ENCODE measurements around the gene TTLL5.

TTLL5 gene

DNA sequence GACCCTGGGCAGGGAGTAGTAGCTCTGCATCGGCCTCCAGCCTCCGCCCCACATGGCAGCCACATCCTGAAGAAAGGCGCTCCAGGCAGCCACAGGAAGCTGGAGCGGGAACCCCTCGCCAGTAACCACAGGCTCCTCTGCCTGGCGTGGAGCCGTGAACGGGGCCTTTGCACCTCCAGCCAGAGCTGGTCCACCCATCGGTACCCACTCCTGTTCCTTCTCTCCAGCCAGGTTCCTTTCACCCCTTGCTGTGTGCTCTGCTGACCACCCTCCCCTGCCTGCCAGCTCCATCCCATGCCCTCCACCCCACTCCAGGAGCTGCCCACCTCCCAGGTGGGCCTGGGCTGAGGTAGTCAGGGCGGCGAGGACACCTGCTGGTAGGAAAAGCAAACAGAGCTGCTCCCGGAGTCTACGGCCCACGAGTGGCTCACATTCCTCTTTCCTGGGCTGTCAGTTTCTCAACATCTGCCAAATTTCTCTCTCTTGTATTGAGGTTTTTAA is 318.1 kb downstream of the TTLL5 start:
- DNase-seq: no peak

DNA sequence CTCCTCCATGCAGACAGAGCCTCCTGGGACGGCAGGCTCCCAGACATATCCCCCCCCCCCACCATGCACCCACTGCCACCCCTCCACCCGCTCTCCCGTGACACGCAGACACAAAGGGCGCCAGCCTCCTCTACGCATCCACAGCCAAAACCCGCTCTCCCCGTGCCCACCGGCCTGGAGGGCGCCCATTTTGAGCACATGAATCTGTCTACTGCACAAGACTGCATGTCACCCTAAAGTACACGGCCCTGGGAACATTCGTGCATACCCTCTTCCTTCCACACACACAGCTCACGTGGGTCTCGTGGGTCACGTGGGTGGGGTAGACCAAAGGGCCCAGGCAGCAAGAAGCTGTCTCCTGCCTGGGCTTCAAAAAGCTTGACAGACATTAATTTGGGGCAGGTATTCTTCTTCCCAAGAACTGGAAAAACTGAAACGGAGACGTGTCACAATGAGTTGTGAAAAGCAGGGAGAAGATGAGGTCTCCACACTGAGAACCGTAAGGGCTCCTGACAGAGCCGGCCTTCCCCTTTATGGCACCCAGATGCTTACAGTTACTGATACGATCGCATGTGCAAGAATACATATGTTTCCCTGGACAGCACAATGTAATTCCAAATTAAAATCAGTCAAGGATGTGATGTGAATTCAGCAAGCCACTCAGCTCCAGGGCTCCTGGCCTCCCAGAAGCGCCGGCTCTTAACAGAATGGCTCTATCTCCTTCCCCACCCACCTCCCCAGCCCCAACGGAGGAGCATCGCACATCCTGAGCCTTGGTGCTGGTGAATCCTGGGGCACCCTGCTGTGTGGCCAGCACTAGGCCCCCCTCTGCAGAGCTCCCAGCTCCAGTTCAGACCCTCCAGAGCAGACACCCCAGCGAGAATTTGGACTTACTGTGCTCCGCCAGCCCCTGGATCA is 318.9 kb downstream of the TTLL5 start:
- DNase-seq: no peak

DNA sequence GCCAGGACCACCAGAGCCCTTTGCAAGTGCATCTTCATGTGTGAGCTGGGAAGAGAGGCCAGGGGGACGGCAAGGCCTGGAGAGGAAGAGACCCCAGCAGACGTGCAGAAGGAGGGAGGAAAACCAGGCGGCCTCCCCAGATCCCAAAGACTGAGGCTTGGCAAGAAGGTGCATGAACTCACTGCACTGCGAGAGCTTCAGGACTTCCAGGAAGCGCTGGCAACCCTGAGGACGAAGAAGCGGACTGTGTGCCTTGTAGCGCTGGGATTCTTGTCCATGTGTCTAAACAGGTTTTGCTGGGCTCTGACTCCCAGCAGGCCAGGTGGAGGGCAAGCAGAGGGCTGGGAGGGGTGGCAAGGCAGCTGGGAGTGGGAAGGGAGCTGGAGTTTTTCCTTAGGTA is 319.8 kb downstream of the TTLL5 start:
- DNase-seq: no peak

DNA sequence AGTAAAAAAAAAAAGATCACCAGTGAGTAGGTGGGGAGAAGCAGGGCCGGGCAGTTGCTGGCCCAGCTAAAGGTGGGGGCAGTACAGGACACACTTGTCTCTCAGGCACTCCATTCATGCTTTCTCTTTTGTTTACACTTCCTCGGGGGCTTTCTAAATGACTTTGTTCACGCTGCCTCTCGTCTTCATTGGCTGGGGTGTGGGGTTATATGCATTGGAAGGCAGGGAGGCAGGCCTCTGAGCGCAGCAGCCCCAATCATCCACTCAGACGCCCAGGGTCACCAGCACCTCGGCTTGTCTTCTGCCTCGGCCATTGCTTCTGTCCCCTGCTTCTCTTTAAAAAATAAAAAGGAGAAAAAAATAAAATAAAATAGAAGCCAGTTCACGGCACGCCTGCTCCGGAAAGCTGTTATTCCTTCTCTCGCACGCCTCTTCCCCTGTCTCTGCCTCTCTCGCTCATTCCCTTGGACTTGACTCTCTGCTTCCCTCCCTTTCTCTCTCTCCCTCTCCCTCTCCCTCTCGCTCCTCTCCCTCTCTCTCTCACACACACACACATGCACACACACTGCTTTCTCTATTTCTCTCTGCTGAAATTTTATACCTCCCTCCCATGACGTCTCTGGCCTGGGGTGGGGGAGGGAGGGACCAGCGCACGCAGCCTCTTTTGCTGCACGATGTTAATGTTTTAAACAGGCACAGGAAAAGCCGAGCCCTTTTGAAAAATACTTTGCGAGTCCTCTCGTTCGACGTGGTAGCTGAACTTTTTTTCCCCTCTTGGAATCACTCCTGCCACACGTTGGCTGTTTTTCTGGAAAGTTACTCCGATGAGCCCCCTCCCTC is 320.6 kb downstream of the TTLL5 start, which contains the start of gene TGFB3:
TSS of gene TGFB3 (minus strand) at position 570 of the 840 bp plus-strand sequence. CDS start 1,102 bp downstream, outside the sequence.
- DNase-seq: peak; percentile 46

DNA sequence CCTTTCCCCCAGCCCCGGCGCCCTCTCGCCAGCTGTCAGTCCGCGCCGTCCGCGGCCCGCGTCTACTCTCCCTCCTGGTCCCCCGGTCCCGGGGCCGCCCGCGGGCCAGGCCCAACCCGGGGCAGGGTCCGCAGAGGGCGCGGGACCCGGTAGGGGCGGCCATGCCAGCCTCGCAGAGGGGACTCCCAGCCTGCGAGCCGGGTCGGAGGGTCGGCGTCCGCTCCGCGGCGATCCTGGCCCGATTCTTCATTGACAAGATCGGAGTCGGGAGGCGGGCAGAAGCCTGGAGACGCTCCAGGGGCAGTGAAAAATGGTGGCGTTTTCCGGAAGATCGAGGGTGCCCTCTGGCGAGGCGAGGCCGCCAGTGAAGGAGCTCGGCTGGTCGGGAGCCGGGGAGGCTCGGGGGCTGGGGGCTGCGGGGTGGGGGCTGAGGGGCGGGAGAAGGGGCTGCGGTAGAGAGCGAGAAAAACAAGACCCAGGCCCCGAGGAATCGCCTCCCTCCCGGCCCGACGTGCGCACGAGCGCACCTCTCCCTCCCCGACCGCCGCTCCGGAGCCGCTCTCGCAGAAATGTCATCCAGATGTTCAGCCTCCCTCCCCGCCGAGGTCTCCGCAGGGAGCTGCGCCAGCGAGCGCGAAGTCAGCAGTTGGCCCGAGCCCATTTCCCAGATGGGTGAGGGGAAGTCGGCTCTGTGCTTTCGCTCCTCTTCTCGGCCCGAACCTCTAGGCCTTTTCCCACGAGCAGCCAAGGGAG is 321.4 kb downstream of the TTLL5 start:
- peak; percentile 53 for DNase-seq

DNA sequence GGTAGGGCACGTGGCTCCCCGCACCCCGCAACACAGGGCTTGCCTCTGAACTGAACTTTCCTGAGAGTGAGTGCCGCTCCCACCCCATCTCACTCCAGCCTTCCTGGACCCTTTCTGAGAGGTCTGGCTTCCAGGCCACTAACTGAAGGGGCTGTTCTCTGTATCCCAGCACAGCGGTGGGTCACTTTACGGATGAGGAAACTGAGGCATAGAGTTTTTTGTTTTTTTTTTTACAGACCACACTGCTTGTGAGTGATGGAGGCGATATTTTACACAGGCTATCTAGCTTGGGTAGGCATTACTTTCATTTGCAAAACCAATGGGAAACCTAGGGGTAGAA is 321.9 kb downstream of the TTLL5 start:
- no peak for DNase-seq

DNA sequence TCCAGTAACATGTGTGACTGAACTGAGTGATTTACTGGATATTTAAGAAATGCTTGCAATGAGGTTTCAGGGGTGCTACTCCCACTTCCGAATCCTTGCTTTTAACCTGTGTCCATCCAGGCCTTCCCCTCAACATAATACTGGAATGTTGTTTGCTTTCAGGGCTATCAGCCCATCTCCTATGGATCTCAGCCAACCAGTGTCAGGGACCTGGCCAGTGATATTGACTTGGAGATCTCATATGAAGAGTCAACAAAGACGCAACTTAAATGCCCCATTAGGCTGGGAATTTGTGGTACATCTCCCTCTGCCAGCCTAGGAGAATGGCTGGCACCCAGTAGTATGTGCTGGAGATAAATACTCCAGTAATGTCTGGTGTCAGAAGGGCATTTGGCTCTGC is 323.6 kb downstream of the TTLL5 start:
- DNase-seq: no peak

DNA sequence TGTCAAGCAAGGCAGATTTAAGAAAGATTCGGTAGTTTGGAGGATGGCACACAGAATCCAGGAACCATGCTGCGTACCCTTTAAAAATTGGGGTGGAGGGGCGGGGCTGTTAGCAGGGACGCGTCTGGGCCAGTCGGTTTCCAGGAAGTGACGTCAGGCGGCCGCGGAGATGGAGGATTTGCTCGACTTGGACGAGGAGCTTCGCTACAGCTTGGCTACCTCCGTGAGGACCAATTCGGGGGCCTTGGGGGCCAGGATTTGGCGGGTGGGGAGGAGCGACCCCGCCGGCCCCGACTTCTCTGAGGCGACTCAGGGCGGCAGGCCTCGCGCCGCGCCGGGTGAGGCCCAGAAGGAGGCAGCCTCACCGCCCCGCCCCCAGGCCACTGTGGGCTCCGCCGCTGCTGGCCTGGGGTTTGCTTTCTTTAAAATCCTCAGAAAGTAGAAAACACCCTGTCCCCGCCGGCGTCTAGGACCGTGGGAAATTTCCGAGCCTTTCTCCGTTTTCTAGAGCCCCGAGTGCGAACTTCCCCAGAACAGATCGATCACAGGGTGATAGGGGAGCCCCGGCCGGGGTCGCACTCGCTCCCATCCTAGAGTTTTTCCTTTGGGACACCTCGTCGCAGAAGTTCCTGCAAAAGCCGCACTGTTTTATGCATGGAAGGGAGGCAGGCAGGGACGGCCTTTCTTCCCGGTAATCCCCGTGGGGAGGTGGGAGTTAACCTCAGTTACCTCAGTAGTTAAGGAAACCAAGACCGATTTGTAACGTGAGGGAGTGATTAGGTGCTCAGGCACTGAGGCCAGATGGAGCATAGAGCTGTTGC is 324.8 kb downstream of the TTLL5 start, which contains the start of gene IFT43:
TSS of gene IFT43 (plus strand) at position 146 of the 821 bp plus-strand sequence. CDS start at position 170, 24 bp downstream.
- DNase-seq: peak; percentile 72

DNA sequence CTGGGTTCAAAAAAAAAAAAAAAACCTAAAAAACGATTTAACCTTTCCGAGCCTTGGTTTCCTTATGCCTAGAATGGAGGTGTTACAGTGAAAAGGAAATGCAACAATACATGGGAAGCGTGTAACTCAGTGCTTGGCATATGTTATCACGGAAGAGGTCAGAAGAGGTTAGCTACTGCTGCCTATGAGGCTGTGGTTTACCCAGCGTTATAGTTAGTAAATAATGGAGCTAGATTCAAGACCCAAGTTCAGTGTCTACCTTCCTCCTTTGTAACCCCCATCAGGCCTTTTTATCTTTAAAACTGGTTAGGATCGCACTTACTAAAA is 325.4 kb downstream of the TTLL5 start:
- no peak for DNase-seq

DNA sequence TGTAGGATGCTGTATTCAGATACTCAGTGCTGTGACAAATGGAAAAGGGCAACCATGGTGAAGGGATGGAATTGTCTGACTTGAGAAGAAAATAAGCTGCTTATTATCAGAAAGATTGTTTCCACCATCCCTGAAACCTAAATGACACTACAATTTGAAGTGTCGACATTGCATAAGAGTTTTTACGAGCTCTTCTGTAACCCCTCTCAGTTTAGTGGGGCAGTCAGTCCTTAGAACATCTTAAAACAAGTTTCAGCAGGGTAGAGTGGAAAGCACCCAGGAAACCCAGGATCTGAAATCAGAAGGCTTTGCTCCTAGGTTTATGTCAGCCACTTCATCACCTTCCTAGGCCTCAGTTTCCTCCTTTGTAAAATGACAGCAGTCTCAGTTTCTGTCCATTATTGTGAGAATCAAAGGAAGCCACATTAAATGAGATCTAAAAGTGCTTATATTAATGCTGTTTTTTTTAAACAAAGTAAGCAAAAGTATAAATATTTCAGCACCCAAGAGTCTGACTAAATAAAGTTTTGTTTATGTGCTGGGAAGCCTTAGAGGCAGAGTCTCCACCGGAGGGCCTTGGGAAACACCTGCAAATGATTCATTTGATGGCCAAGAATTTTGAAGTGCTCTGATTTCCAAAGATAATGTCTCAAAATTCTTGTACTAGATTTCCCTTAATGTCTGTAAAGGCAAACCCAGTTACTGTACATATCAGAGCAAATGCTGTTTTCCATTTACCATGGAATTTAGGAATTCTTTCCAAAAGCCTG is 326.3 kb downstream of the TTLL5 start:
- no peak for DNase-seq

DNA sequence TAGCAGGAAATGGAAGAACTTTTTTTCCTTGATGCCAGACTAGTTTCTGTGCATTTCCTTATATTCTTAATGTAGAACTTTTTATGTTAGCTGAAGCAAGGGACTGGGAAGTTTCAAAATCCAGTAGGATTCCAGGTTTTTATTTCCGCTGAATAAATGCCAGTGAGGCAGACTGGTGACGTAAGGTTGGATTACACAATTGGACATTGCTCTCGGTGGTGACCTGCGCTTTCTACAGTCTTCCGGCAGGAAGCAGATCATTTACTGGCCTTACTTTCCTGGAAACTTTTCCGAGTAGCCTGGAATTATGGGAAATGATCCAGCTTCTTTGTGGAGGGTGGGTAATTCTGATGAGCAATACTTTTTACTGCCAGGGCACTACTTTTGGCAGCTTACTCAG is 328.1 kb downstream of the TTLL5 start:
- no peak for DNase-seq

DNA sequence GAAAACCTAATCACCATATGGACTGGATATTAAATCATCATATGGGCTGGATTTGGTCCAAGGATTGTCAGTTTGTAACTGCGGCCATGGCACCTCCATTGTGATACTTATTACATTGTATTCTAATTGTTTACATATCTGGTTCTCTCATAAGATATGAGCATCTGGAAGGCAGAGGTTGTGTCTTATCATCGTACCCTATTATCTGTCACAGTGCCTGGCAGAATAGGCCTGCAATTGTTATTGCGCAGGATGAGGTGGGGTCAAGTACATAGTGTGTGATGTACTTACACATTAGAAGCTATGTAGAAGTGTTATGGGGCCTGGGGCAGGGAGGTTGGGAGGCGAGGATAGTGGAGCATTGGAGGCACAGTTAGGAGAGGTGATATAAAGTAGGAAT is 329.3 kb downstream of the TTLL5 start:
- DNase-seq: no peak

DNA sequence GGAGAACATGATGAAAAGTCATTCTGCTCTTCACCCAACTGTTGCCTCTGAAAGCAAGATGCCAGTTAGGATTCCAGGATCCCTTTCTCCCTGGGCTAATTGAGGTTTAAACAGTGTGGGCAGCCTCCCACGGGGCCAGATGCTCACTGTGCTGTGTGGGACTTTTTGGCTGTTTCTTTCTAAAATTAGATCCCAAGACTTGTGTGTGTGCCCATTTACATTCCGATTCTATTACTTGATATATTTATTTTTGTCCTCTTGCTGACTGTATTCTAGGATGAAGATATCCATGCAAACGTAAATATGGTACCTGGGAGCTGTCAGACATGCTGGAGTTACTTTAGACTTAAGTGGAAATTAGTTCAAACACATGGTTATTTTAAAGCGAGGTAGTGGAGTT is 330.7 kb downstream of the TTLL5 start:
- DNase-seq: no peak

DNA sequence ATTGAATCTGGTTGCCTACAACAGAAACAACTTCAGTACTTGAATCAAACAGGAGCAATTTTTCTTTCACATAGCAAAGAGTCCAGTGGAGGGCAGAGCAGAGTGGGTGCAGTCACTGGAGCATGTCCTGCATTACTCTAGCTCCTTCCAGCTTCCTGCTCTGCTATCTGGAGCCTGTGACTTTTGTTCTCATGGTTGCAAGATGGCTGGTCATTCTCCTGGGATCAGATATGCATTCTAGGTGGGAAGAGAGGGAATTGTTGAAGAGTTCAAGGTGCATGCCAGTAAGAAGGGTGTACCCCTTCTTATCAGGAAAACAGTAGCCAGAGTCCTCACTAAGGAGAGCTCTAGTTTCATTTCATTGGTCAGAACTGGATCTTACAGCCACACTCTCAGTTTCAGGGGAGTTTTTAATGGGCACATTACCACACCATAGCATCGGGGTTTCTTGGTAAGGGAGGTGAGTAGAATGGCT is 332.6 kb downstream of the TTLL5 start:
- DNase-seq: no peak

DNA sequence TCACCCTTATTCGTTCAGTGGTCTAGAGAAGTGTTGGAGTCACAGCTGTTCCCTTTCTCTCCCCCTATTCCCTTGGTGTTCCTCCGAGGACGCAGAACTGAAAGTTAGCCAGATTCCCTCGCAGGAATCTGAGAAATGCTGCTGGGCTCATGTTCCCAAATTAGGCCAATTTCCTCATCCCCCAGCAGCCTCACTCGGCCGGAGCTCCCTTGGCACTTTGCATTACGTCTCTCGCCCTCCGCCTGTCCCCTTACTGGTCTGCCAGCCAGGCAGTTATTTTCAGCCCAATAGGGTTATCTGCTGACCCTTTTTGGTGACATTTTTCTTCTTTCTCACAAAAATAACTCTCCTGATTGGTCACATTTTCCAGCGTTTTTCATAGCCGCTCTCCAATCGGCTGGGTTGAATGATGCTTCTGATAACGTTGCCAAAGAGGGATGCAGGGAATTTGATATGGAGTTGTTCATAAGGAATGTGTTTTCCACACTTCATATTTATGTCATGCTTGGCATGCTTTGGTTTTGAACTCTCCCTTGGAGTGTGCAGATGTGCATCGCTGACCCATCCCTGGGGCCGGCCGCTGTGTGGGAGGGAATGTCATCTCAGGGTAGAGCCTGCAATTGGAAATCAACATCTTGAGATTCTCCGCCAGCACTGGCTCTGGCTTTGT is 334.5 kb downstream of the TTLL5 start:
- DNase-seq: no peak

DNA sequence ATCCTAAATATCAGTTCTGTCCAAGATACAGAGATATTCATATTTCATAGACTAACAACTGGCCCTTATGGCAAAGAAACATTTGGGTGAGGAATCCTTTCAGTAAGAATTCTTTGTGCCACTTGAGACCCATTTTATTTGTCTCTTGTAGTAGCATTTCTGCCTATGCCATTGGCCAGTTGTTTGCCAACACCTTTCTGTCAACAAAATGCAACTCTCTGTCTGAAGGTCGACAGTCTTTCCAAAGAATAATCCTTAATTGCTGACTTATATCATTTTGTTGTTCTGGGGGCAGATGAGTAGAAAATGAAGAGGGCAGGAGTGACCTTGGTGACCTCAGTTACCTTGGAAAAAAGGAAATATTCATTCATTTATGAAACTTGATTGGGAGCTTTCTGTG is 335.4 kb downstream of the TTLL5 start:
- DNase-seq: no peak

DNA sequence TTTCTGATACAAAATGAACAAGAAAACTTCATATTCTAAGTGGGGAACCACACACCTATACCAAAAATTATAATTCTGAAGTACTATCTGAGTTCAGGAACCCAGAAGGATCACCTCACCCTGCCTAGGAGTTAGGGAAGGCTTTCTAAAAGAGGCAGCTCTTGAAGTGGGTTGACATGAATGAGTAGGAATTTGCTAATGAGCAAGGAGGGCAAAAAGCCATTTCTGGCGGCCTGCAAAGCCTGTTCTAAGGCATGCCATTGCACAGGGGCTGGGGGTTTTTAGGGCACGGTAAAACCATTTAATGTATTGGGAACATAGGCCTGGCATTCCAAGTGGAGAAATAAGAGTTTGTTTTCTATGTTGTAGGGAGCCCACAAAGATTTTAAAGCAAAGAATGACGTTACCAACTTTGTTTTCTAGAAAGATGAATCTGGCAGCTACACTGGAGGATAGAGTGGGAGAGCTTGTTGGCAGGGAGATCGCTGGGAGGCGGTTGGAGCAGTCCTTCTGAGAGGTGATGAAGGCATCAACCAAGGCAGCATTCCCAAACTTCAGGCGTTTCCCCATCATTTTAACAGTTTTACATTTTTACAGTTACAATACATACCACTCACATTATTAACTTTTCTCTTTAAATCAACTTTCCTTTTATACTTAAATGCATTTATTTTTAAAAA is 338.6 kb downstream of the TTLL5 start:
- DNase-seq: no peak

DNA sequence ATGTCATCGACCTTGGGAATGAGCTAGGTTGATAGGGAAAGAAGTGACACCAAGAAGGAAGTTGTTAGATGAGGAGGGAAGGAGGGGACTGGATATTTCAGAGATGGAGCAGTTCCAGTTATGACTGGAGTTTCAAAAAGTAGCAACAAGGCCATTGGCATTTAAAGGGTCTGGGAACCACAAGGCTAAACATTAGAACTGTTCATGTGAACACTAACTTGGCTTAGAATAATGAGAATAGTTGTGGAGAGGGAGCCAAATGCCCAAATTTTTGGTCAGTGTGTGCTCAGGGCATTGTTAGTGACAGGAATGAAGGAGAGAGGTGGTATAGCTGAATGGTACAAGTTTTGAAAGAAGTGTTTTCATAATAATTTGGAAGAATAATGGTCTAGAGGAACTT is 341.3 kb downstream of the TTLL5 start:
- no peak for DNase-seq

All from NCI-H1436 (cell line).